CD4-positive, alpha-beta T cell treated with Interleukin-15 for 1 hour (primary cell): ENCODE measurements around the gene IGSF5.

Experiments used
- DNase-seq: peaks from one replicate; pipeline ENCODE4 v3.0.0-alpha.2; 2020

The IGSF5 gene

DNA sequence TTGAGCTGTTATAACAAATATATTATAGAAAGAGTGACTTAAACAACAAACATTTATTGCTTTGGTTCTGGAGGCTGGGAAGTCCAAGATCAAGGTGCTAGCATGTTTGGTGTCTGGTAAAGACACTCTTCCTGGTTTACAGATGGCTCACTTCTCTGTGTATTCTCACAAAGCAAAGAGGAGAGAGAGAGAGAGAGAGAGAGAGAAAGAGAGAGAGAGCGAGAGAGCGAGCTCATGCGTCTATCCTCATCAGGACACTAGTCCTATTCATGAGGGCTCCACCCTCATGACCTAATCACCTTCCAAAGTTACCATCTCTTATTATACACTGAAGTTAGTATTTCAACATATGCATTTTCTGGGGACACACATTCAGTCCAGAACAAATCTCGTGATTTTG, 89.6 kb downstream of the IGSF5 start:
- no peak for DNase-seq

DNA sequence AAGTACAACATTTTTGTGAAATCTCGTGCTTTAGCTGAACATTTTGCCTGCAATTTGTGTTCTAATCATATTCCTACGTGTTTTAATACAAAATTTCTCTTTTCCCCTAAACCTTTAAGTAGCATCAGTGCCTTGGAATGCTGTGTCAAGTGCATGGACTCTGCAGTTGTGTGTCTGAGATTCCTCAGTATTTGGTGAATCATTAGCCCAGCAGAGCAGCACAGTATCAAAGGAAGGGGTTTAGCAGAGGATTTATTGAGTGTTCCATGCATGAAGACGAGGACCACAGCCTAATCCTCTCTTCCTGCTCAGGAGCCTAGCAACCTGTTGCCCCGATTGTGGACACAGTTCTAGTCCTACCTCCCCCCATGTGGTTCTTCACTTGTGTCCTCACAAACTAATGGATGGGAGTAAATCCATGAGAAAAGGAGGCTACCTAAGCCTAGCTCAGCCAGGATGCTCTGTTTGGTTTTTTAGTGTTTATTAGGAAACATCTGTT, 92.9 kb downstream of the IGSF5 start:
- no peak for DNase-seq

DNA sequence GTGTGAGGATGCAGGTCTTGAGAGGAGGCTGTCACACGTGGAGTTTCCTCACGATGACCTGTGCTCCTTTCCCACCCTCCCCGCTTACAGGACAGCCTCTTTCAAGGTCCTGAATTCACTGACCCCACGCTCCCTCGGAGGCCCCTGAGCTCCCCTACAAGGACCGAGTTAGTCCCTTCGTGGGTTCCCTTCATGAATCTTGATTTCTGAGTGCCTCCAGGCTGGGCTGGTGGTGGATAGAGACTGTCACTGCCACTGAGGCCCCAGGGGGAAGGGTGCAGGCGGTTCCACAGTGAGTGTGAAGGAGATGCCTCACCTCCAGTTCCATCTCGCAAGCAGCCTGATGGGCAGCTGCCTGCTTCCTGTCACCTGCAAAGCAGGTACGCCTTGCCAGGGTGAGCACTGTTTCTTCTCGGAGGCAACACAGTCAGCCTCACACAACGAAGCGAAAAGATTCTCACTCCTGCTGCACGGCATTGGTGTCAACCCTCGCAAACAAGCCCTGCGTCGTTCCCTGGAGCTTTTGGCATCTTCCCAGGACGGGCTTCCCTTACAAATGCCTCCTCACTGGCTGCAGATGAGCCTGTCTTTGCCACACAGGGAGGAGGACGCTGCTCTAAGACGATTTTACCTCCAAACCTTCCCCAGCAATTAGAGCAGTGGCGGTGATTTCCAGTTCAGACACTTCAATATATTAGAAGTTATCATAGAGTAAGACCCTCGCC, 95.6 kb downstream of the IGSF5 start:
- no peak for DNase-seq

DNA sequence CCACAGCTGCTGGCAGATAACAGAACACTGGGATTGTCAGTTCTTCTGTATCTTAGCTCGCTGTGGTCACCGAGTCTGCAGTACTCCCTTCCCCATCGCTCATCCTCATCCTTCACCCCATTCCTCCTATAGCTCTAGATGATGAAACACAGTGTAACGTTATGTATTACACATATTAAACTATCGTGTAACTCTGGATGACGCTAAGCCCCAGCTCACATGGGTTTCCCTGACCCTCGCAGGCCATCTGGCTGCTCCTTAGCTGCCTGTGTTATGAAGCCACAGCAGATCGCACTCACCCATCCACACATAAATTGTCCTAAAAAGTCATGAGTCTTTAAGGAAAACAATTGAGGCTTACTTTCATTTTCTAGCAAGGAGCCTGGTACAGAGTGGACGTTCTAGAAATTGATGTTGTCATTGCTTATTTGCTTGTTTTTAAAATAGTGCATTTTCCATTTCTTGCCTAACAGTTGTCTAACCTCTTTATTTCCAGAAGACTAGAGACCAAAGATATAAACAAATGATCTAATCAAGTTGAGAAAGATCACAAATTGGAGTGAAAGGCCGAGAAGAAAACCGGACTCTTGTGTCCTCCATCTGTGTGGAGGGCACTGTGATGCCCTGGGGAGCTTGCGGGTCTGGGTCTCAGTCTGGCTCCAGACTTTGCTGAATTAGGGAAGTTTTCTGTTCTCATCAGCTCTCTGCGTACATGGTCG, 97.9 kb downstream of the IGSF5 start:
- no peak for DNase-seq

DNA sequence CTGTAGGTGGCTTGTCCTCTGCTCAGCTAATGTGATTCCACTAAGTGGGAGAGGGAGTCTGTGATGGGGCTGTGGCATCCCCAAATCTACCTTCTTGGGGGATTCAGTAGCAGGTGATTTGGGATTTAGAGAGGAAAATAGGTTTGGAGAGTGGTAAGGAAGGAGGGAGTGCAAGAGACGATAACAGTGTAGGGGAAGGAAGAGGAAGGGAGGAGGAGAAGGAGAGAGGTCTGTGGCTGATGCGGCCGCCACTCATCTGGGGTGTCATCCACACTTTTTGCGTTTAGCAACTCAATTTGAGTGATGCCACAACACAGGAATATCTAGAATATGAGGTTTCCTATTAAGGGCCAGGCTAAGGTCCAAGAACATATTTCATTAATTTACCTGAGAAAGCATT, 98.5 kb downstream of the IGSF5 start:
- no peak for DNase-seq

DNA sequence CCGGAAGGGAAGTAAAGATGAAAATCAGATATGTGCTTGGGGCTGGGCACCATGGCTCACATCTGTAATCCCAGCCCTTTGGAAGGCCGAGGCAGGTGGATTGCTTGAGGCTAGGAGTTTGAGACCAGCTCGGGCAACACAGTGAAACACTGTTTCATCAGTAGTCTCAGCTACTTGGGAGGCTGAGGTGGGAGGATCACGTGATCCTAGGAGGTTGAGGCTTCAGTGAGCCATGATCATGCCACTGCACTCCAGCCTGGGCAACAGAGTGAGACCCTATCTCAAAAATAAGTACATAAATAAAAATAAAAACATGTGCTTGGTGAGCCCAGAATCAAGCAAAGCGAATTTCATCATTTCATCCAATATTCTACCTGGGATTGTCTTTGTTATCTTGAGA, 98.9 kb downstream of the IGSF5 start:
- no peak for DNase-seq

DNA sequence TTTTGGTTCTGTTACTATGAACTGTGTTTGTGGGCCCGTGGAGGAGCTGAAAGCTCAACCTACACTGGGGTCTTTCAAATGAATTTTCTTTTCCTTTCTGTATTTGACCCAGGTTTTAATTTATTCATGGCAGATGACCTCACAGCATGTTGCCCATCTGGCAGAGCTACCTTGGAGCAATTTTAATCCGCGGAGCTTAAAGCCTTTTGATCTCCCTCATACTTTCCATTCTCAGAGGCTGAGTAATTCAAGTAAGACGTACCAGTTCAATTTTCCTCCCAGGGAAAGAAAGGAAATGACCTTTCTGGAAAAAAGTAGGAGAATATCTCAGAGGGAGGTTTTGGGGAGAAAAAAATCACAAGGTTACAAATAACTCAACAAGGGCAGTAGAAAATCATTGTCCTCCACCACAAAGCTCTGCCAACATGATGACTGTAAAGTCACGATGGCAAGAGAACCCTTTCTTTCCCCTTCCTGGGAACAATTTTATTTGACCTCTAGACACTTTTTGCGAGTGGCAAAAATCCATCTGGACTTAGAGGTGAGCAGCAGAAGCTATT, 100.7 kb downstream of the IGSF5 start:
- no peak for DNase-seq

DNA sequence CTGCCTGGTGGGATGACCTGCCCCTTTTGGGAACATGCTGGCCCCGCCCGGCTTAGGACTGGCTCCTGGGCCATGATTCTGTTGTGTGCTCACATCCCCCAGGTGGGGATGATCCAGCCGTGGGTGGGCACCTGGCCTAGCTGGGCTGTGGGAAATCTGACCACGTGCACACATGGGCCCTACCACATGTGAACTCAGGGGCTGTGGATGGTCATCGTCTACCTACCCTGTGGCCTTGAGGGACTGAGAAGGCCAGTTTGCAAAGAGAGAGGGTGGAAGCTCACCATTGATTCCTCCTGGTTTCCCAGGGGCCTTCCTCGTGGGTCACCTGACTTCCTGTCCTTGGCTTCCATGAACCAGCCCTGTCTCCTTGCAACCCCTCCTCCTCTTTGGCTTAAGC, 102.9 kb downstream of the IGSF5 start:
- DNase-seq = no peak

DNA sequence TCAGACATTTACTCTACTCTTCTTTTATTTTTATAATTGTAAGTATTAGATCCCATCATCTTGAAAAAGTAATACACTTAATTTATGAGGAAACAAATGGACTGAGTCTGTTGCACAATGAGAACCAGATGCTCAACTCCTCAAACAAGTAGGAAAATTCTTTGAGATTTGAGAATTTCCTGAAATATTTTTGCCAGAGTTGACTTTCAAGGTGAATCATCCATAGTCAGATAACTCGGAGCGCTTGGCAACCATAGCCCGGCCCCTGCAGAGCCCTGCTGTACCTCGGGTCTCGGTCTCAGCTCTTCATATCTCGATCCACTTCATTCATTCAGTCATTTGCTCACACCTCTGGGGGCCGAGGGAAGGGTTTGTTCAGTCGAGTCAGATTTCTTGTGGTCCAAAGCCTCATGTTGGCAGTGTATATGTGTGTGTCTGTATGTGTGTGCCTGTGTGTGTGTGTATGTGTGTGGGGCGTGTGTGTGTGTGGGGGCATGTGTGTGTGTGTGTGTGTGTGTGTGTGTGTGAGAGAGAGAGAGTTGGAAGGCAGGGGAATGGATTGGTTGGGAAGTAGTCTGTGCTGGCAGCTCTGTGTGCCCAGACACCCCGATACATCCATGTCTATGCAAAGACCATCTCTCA, 104.2 kb downstream of the IGSF5 start:
- no peak for DNase-seq

DNA sequence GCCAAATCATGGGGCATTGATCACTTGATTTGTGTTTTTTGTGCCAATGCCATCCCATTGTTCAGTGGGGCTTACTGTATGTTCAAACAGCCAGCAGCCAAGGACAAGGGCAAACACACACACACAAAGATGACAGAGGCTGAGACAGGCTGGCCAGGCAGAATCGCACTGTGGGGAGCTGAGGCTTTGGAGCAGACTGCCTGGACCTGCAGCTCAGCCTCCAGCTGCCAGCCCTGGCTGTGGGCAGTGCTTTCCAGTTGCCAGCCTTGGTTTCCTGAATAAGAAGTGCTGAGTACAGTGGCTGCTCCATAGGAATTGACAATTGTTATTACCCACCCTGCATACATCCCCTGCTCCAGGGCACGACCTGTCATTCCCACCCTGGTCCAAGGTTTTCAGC, 105.3 kb downstream of the IGSF5 start:
- no peak for DNase-seq

DNA sequence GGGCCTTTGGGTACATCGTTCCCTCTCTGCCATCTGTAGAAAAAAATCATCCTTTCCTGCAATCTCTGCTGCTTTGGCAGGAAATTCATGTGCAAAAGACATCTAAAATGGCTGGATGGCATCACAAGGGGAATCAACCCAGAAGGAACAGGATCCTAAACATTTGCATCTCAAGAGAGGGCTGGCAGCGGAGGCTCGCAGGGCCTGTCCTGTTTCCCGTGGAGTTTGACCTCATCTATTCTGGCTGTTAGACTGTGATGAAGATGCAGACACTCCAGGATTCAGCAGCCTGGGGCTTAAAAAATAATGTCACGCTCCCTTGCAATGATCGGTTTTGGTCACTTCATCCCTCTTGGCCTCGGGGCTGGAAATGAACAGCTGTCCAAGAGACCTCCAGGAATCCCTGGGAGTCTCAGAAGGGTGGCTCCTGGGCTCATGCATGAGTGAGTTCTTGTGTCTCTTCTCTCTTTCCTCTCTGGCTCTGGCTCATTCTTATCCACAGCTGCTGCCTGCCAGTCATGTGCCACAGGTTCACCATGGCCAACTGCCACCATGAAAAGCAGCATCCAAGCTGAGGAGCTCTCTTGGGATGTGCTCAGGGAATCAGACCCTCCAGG, 106.1 kb downstream of the IGSF5 start:
- DNase-seq = no peak
